ENCODE data around the gene APLNR.

DNA sequence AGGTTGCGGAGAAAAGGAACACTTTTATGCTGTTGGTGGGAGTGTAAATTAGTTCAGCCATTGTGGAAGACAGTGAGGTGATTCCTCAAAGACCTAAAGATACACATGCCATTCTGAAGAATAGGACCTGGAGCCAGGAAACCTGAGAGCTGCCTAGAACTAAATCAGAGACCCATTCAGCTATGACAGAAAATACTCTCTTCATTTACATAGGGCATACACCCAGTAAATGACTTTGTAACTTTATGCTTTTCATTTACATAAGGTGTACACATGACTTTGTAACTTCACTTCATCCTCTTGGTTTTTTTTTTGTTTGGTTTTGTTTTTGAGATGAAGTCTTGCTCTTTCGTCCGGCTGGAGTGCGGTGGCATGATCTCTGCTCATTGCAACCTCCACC, 25.1 kb upstream of the APLNR start:
- no peak for TF ChIP-seq CTCF (IDR thresholded peaks at IDR 0.05; ENCODE audit: low read depth, low read length)
- no peak for TF ChIP-seq POLR2A (IDR thresholded peaks at IDR 0.05; ENCODE audit: extremely low read depth, insufficient read length)
- TF ChIP-seq MAX (IDR thresholded peaks at IDR 0.05; ENCODE audit: low read depth, low read length), result no peak
- no peak for TF ChIP-seq MYC (IDR thresholded peaks at IDR 0.05; ENCODE audit: low read depth, low read length)
